Activated CD4-positive, alpha-beta T cell treated with anti-CD3 and anti-CD28 coated beads for 36 hours (primary cell): ENCODE results near the gene FARSA. TPM values are rescaled to one million over a fixed set of nuclear protein-coding genes. Genes with fewer than 3 reads are reported as not detected.
A peak's percentile ranks its signal among the peaks of the same experiment; 100 is the strongest.
"Not testable (repeated sequence)": the region's sequence is repeated elsewhere in the genome, so short reads cannot be mapped to it uniquely, and the experiment has no call there.

Source experiments
- ATAC-seq: fragments of 200-7000 bp; cut with Tn5 transposase; one replicate; pipeline ENCODE4 v1.10.0; 2021; ENCODE audit warnings: mild to moderate bottlenecking, moderate library complexity
- CTCF ChIA-PET: fragments of 350-600 bp; sonication (Branson Sonifier 250); formaldehyde crosslinking; loops from one replicate; lab custom pipeline; 2021; ENCODE audit warnings: antibody characterized with exemption; lab: Charles Lee
- POLR2A ChIA-PET: fragments of 350-600 bp; sonication (Branson Sonifier 250); formaldehyde crosslinking; loops from one replicate; lab custom pipeline; 2021; ENCODE audit warnings: antibody characterized with exemption, inconsistent platforms; lab: Charles Lee
- DNase-seq: peaks from one replicate; pipeline ENCODE4 v3.0.0-alpha.2; 2020
- H3K27ac Mint-ChIP-seq: one replicate; pipeline ENCODE4 v1.8.0; 2021; ENCODE audit warnings: mixed read lengths
- H3K27me3 Mint-ChIP-seq: one replicate; pipeline ENCODE4 v1.8.0; 2021; ENCODE audit warnings: mixed read lengths
- H3K36me3 Mint-ChIP-seq: one replicate; pipeline ENCODE4 v1.8.0; 2021; ENCODE audit warnings: low read depth, mixed read lengths
- H3K4me1 Mint-ChIP-seq: one replicate; pipeline ENCODE4 v1.8.0; 2021; ENCODE audit warnings: mixed read lengths
- H3K4me3 Mint-ChIP-seq: one replicate; pipeline ENCODE4 v1.8.0; 2021; ENCODE audit warnings: mild to moderate bottlenecking, moderate library complexity, mixed read lengths
- H3K9me3 Mint-ChIP-seq: one replicate; pipeline ENCODE4 v1.8.0; 2021; ENCODE audit warnings: low read depth, mixed read lengths
- intact Hi-C, 2 experiments: fragments of 100-400 bp; cut with DNase I in 1 of 2; cut with micrococcal nuclease in 1 of 2; formaldehyde crosslinking; loops; one replicate each; pipeline versions ENCODE4 v1.14.2 to v1.15.1; 2022 to 2024; cut with DNase I, micrococcal nuclease
- total RNA-seq, 2 experiments: library from RNA; stranded (reverse); gene quantifications; one replicate each; pipeline ENCODE4 v1.2.3, GENCODE V29; 2021

FARSA gene
- 100 to 1,000 TPM; 120 to 142 TPM for total RNA-seq

DNA sequence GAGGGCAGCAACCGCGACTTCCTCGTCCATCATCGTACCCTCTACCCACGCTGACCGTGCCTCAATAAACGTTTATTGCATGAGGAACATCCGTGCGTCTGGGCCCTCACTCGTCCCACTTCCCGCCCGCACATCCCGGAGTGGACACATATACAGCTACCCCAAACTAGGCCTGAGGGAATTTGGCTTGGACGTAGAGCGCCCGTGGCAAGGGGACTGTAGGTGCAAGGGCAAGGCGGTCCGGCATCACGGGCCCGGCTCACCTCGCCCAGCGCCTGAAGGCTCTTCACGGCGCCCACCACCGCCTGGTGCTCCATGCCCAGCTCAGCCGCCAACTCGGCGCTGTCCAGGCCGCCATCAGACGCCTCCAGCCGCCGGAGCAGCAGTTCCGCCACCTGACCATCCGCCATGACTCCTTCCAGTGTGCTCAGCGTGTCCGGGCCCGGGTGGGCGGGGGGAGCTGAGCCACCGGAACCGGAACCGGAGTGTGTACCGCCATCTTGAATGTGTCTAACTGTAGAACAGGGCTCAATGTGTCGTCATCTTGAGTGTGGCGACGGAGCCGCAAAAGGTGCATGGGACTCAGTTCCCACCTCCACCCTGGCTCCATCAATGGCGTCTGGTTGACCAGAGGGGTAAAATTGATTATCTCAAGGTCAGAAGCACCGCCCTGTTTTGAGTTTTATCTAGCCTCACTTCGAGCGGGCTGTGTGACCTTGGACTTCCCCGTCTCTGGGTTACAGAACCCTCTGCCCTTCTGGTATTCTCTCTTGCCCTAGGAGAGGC, at the start of gene FARSA:
Gene FARSA, minus strand, starts transcription at position 425 of the 786 bp plus-strand sequence. Its CDS starts 15 bp downstream, at position 410.
- no peaks in the 10 kb centered on the region for H3K27me3 Mint-ChIP-seq
- H3K36me3 Mint-ChIP-seq = peaks cover 36% of the 10 kb centered on the region
- DNase-seq (peak; percentile 96), ATAC-seq (peak; percentile 69)
- intact Hi-C loops = loop anchor here (1.0 to 10.0 kb wide), 9 partner anchors 12 to 1071 kb away; partner anchors contain the start of genes SYCE2 (in 2 of the 2), DHPS (in 1 of the 2), GADD45GIP1 (in 1 of the 2) and GCDH (in 1 of the 2)
- H3K4me1 Mint-ChIP-seq = peaks cover 39% of the 10 kb centered on the region
- no peaks in the 10 kb centered on the region for H3K9me3 Mint-ChIP-seq
- H3K4me3 Mint-ChIP-seq = peak within 1 kb of the TSS; percentile 99
- peak within 1 kb of the TSS; percentile 94 for H3K27ac Mint-ChIP-seq
- CTCF ChIA-PET = interaction anchor here (1.0 to 1.7 kb wide), 4 partner anchors 20 to 32 kb away, joined by 3 to 4 read pairs (median 4); no protein-coding TSS in a partner anchor
- POLR2A ChIA-PET = interaction anchor here (1.0 to 1.3 kb wide), 2 partner anchors 42 to 48 kb away, joined by 3 to 4 read pairs; partner anchors contain the start of gene GCDH

DNA sequence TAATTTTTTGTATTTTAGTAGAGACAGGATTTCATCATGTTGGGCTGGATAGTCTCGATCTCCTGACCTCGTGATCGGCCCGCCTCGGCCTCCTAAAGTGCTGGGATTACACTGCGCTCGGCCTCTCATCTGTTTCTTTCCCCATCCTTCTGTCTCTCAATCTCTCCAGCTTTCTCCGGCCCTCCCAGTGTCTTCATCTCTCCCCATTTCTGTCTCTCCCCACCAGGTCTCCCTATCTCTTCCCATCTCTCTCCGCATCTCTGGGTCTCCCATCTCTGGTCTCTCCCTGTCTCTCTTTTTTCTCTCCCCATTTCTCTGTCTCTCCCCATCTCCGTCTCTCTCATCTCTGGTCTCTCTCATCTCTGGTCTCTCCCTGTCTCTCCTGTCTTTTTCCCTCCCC, 49.6 kb upstream of the FARSA start:
- no peaks in the 10 kb centered on the region for H3K36me3 Mint-ChIP-seq
- H3K4me3 Mint-ChIP-seq = no peak overlapping the region
- H3K27ac Mint-ChIP-seq = no peak overlapping the region
- H3K27me3 Mint-ChIP-seq = peaks cover under 1% of the 10 kb centered on the region
- no peaks in the 10 kb centered on the region for H3K9me3 Mint-ChIP-seq
- intact Hi-C loops = loop anchor here (1.0 kb wide), 6 partner anchors 12 to 110 kb away; partner anchors contain the start of gene NFIX (in 1 of the 2)
- ChIA-PET POLR2A (no interaction called here), CTCF (interaction anchor here (0.7 to 3.6 kb wide), 5 partner anchors 44 to 111 kb away, joined by 3 to 27 read pairs (median 4); no protein-coding TSS in a partner anchor)
- H3K4me1 Mint-ChIP-seq = no peaks in the 10 kb centered on the region
- no peak for DNase-seq
- ATAC-seq = no peak

DNA sequence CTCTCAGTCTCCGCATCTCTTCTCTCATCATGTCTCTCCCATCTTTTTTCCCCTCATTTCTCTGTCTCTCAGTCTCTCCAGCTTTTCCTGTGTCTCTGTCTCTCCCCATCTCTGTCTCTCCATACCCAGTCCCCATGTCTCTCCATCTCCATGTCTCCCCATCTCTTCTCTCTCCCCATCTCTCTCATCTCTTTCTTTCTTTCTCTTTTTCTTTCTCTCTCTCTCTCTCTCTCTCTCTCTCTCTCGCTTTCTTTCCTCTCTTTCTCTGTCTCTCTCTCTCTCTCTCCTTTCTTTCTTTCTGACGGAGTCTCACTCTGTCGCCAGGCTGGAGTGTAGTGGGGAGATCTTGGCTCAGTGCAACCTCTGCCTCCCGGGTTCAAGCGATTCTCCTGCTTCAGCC, 49.1 kb upstream of the FARSA start:
- no peak overlapping the region for H3K4me3 Mint-ChIP-seq
- H3K4me1 Mint-ChIP-seq = no peaks in the 10 kb centered on the region
- H3K27ac Mint-ChIP-seq = no peak overlapping the region
- no peaks in the 10 kb centered on the region for H3K36me3 Mint-ChIP-seq
- ATAC-seq = no peak
- intact Hi-C loops = loop anchor here (1.0 kb wide), 6 partner anchors 13 to 111 kb away; partner anchors contain the start of gene NFIX (in 1 of the 2)
- POLR2A ChIA-PET = no interaction called here
- DNase-seq = no peak
- H3K9me3 Mint-ChIP-seq = no peaks in the 10 kb centered on the region
- CTCF ChIA-PET = interaction anchor here (0.7 to 1.6 kb wide), 2 partner anchors 71 to 78 kb away, joined by 3 to 27 read pairs; no protein-coding TSS in a partner anchor
- H3K27me3 Mint-ChIP-seq = peaks cover 5% of the 10 kb centered on the region

DNA sequence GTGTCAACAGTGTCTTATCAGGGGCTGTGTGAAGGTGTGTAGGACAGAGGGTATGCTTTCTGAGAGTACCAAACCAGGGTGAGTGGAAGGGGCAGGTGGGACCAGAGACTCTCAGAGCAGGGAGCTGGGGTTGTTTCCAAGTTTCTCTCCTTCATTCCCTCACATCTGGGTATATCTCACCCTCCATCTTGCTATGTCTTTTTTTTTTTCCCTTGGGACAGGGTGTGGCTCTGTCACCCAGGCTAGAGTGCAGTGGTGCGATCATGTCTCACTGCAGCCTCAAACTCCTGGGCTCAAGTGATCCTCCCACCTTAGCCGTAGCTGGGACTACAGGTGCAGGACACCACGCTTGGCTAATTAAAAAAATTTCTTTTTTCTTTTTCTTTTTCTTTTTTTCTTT, 46.5 kb upstream of the FARSA start:
- POLR2A ChIA-PET = interaction anchor here (0.6 kb wide), 2 partner anchors 404 to 614 kb away, joined by 3 to 5 read pairs; partner anchors contain the start of gene ZNF442
- intact Hi-C loops = loop anchor here (5.0 kb wide), 4 partner anchors 52 to 607 kb away; no protein-coding TSS in a partner anchor
- no peaks in the 10 kb centered on the region for H3K9me3 Mint-ChIP-seq
- H3K4me3 Mint-ChIP-seq = no peak overlapping the region
- CTCF ChIA-PET = interaction anchor here (0.6 to 6.2 kb wide), 8 partner anchors 14 to 365 kb away, joined by 3 to 117 read pairs (median 4); no protein-coding TSS in a partner anchor
- peaks cover 7% of the 10 kb centered on the region for H3K27me3 Mint-ChIP-seq
- ATAC-seq (no peak), DNase-seq (no peak)
- no peaks in the 10 kb centered on the region for H3K36me3 Mint-ChIP-seq
- no peaks in the 10 kb centered on the region for H3K4me1 Mint-ChIP-seq
- H3K27ac Mint-ChIP-seq = no peak overlapping the region

DNA sequence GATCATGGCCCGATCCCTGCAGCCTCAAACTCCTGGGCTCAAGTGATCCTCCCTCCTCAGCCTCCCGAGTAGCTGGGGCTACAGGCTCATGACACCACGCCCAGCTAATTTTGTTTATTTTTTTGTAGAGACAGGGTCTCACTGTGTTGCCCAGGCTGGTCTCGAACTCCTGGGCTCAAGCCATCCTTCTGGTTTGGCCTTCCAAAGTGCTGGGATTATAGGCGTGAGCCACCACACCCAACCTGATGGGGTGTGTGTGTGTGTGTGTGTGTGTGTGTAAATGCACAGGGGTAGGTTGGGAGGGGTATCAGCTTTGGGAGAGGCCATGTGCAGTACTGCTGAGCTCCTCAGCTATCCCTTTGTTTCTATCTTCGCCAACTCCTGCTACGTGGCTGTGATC, 42.6 kb upstream of the FARSA start:
- CTCF ChIA-PET = interaction anchor here (0.5 to 6.2 kb wide), 13 partner anchors 10 to 613 kb away, joined by 3 to 117 read pairs (median 4); no protein-coding TSS in a partner anchor
- DNase-seq, H3K4me3 Mint-ChIP-seq, H3K9me3 Mint-ChIP-seq, H3K36me3 Mint-ChIP-seq, H3K4me1 Mint-ChIP-seq, H3K27ac Mint-ChIP-seq, ATAC-seq, H3K27me3 Mint-ChIP-seq: not testable (repeated sequence)
- intact Hi-C loops = loop anchor here (5.0 kb wide), 4 partner anchors 56 to 611 kb away; no protein-coding TSS in a partner anchor
- POLR2A ChIA-PET = interaction anchor here (1.6 kb wide), 1 partner anchor 11 kb away, joined by 5 read pairs; no protein-coding TSS in a partner anchor

DNA sequence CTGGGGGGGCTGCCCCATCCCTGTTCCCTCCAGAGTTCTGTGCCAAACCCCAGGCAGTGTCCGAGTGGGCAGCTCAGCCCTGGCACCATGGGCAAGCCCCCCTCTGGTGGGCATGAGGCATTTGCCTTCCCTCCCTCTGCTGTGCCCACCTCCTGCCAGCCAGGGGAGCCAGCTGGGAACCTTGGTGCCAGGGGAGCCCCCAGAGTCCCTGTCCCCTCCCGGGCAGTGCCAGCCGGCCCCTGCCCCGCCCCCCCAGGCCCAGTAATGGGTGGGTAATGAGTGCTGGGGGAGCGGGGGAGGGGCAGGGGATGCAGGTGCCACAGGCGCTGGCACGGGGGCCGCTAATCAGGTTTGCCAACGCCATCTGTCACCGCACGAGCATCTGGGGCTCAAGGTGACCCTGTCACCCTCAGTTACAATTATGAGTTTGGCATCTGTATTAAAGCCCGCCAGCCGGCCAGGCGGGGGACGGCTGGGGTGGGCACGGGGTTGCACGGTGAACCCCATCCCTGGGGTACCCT, 41.8 kb upstream of the FARSA start:
- intact Hi-C loops = loop anchor here (5.0 kb wide), 4 partner anchors 57 to 612 kb away; no protein-coding TSS in a partner anchor
- POLR2A ChIA-PET = interaction anchor here (1.6 kb wide), 1 partner anchor 10 kb away, joined by 5 read pairs; no protein-coding TSS in a partner anchor
- ATAC-seq = no peak

DNA sequence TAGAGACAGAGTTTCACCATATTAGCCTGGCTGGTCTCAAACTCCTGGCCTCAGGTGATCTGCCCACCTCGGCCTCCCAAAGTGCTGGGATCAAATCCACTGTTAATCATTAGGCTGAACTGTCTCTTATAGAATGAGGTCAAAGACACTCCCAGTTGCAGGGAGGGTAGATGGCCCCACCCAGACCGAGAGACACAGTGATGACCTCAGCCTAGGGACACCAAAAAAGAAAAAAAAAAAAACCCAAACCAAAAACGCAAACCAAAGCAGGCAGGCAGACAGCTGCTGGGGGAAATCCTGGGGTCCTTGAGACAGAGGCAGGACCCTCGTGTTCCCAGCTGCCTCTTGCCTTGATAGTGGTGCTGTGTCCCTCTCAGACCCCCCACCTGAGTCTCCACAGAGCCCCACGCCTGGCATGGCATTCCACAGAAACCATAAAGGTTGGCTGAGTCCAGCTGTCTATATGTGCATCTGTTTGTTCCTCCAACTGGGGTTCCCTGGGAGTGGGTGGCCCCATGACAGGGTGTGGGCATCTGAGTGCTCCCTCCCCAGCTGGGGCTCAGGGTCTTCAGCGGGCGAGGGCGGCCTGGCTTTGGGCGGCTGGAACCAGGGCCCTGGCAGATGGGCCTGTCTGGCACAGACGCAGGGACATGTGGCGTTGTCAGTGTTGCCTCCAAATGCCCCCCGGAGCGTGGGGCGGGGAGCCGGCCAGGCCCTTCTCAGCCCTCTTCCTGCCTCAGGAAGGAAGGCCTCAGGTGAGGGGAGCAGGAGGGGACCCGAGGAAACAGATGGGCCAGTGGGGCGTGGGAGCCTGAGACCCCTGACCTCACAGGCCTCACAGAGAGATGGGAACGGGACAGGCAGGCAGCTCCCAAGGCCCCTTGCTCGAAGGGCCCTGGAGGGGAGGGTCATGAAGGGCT, 41.0 kb upstream of the FARSA start:
- ATAC-seq (no peak), DNase-seq (no peak)
- Mint-ChIP-seq H3K4me1 (peaks cover 8% of the 10 kb centered on the region), H3K27me3 (peaks cover 7% of the 10 kb centered on the region), H3K36me3 (no peaks in the 10 kb centered on the region), H3K27ac (no peak overlapping the region), H3K4me3 (no peak overlapping the region), H3K9me3 (no peaks in the 10 kb centered on the region)
- intact Hi-C loops = loop anchor here (5.0 kb wide), 4 partner anchors 58 to 613 kb away; no protein-coding TSS in a partner anchor
- POLR2A ChIA-PET = interaction anchor here (1.6 kb wide), 1 partner anchor 9 kb away, joined by 5 read pairs; no protein-coding TSS in a partner anchor
- CTCF ChIA-PET = interaction anchor here (1.8 to 6.2 kb wide), 2 partner anchors 9 to 120 kb away, joined by 10 to 98 read pairs; no protein-coding TSS in a partner anchor

More for the DNA sequence above, 41.8 kb upstream of the FARSA start:
- Mint-ChIP-seq H3K27me3 (peaks cover 7% of the 10 kb centered on the region), H3K27ac (no peak overlapping the region), H3K9me3 (no peaks in the 10 kb centered on the region), H3K36me3 (no peaks in the 10 kb centered on the region), H3K4me3 (no peak overlapping the region), H3K4me1 (peaks cover 3% of the 10 kb centered on the region)
- no peak for DNase-seq
- CTCF ChIA-PET = interaction anchor here (1.8 to 6.2 kb wide), 3 partner anchors 10 to 119 kb away, joined by 10 to 117 read pairs (median 98); no protein-coding TSS in a partner anchor

DNA sequence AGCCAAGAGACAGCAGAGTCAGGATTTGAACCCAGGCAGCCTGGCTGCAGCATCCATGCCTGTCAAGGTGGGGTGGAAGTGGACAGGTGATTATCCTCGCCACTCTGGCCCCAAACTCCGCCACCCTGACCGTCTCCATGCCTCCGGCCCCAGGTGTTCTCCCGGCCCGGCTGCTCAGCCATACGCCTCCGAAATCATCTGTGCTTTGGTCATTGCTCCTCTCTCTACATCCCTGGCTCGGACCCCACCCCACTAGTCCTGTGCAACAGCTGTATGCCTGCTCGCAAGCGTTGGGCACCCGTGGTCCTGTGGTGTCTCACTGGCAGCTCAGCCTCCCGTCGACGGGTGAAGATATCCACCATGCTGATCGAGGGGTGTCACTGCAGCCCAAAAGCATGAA, 39.7 kb upstream of the FARSA start:
- Mint-ChIP-seq H3K27ac (no peak overlapping the region), H3K9me3 (no peaks in the 10 kb centered on the region), H3K4me3 (no peak overlapping the region), H3K4me1 (peaks cover 8% of the 10 kb centered on the region), H3K36me3 (no peaks in the 10 kb centered on the region), H3K27me3 (peaks cover 7% of the 10 kb centered on the region)
- ChIA-PET CTCF (interaction anchor here (0.6 to 0.8 kb wide), 2 partner anchors 8 to 96 kb away, joined by 3 to 4 read pairs; no protein-coding TSS in a partner anchor), POLR2A (interaction anchor here (0.6 kb wide), 1 partner anchor 559 kb away, joined by 3 read pairs; no protein-coding TSS in a partner anchor)
- ATAC-seq (no peak), DNase-seq (no peak)
- intact Hi-C loops = no loop called here

DNA sequence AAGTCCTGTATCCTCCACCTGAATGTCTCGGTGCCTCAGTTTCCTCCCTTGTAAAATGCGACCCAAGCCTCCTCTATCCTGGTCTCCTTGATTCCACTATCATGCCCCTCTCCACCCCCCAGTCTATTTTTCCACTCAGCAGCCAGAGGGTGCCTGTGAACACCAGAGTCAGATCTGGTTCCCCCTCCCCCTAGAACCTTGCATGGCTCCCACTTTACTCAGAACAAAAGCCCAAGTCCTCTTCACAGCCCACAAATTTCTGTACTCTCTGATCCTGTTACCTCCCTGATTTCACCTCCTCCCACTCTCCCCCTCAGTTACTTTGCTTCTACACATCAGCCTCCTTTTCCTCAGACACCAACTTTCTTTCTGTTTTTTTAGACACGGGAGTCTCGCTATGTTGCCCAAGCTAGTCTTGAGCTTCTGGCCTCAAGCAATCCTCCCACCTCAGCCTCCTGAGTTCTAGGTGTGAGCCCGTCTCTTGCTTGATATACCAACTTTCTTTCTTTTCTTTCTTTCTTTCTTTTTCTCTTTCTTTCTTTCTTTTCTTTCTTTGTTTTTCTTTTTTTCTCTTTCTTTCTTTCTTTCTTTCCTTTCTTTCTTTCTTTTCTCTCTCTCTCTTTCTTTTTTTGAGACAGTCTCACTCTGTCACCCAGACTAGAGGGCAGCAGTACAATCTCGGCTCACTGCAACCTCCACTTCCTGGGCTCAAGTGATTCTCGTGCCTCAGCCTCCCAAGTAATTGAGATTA, 36.7 kb upstream of the FARSA start:
- H3K27me3 Mint-ChIP-seq = no peaks in the 10 kb centered on the region
- intact Hi-C loops = no loop called here
- no peak overlapping the region for H3K27ac Mint-ChIP-seq
- ChIA-PET POLR2A (no interaction called here), CTCF (interaction anchor here (1.0 kb wide), 1 partner anchor 7 kb away, joined by 3 read pairs; no protein-coding TSS in a partner anchor)
- H3K9me3 Mint-ChIP-seq = no peaks in the 10 kb centered on the region
- no peak for ATAC-seq
- no peak overlapping the region for H3K4me3 Mint-ChIP-seq
- DNase-seq = no peak
- no peaks in the 10 kb centered on the region for H3K36me3 Mint-ChIP-seq
- peaks cover 10% of the 10 kb centered on the region for H3K4me1 Mint-ChIP-seq
